ENCODE results near the gene HAT1.

- TF ChIP-seq CTCF (IDR thresholded peaks at IDR 0.05; ENCODE audit: low read depth, low read length) (no peak), MYC (IDR thresholded peaks at IDR 0.05; ENCODE audit: low read depth, low read length) (no peak)
Observed at GRCh38 chr2:171963198-171963597, 40.9 kb downstream of the HAT1 start.
